Endodermal cell (in vitro differentiated cells): Measurements from ENCODE around the gene FGF14. TPM values are rescaled to one million over a fixed set of nuclear protein-coding genes. Genes with fewer than 3 reads are reported as not detected.

Experiments used
- DNase-seq: peaks from one replicate; pipeline ENCODE4 v3.0.0-alpha.2; 2017
- H3K27ac ChIP-seq: 2 replicates; pipeline ENCODE4 v1.5.1; 2013; ENCODE audit warnings: mild to moderate bottlenecking, low read depth, low read length, moderate library complexity
- H3K27me3 ChIP-seq: 2 replicates; pipeline ENCODE4 v1.6.1; 2013; ENCODE audit warnings: mild to moderate bottlenecking, low read length, moderate library complexity; ENCODE audit not compliant: insufficient read depth, control insufficient read depth, poor library complexity, severe bottlenecking
- H3K36me3 ChIP-seq: 2 replicates; pipeline ENCODE4 v1.7.0; 2013; ENCODE audit warnings: mild to moderate bottlenecking, low read length, moderate library complexity; ENCODE audit not compliant: control insufficient read depth, insufficient read depth
- H3K4me1 ChIP-seq: one replicate; pipeline ENCODE4 v1.7.0; 2013; ENCODE audit warnings: low read length; ENCODE audit not compliant: control insufficient read depth, insufficient read depth
- H3K4me3 ChIP-seq: 2 replicates; pipeline ENCODE4 v1.5.1; 2013; ENCODE audit warnings: mild to moderate bottlenecking, low read length, moderate library complexity
- H3K9ac ChIP-seq: 2 replicates; pipeline ENCODE4 v1.6.1; 2013; ENCODE audit warnings: mild to moderate bottlenecking, low read length, moderate library complexity; ENCODE audit not compliant: poor library complexity, severe bottlenecking; ENCODE audit errors: extremely low read depth
- H3K9me3 ChIP-seq: 2 replicates; pipeline ENCODE4 v1.6.1; 2013; ENCODE audit warnings: mild to moderate bottlenecking, low read length, moderate library complexity; ENCODE audit not compliant: control insufficient read depth
- H3K27ac Mint-ChIP-seq: 2 replicates; pipeline ENCODE4 v1.8.0; 2020; ENCODE audit warnings: mixed read lengths
- H3K27me3 Mint-ChIP-seq: 2 replicates; pipeline ENCODE4 v1.8.0; 2021; ENCODE audit warnings: mild to moderate bottlenecking, mixed read lengths; ENCODE audit not compliant: insufficient read depth
- H3K36me3 Mint-ChIP-seq: 2 replicates; pipeline ENCODE4 v1.8.0; 2020; ENCODE audit warnings: low read depth, mixed read lengths
- H3K4me1 Mint-ChIP-seq: 2 replicates; pipeline ENCODE4 v1.8.0; 2020; ENCODE audit warnings: mixed read lengths
- H3K4me3 Mint-ChIP-seq: 2 replicates; pipeline ENCODE4 v1.8.0; 2020; ENCODE audit warnings: mild to moderate bottlenecking, moderate library complexity, mixed read lengths
- H3K9me3 Mint-ChIP-seq: 2 replicates; pipeline ENCODE4 v1.8.0; 2020; ENCODE audit warnings: mild to moderate bottlenecking, mixed read lengths
- CTCF ChIP-seq: fragments of 200-600 bp; sonication (generic); conservative IDR thresholded peaks from 2 replicates; pipeline ENCODE4 v1.5.0; 2021; ENCODE audit warnings: antibody characterized with exemption, mild to moderate bottlenecking
- WGBS, 2 experiments: methylation state at CpG; one replicate each; pipeline versions ENCODE4 v1.1.5 to v1.1.7; 2013; ENCODE audit warnings: missing lambda C conversion rate in 2 of 2, mixed read lengths in 1 of 2; ENCODE audit not compliant: insufficient coverage in 1 of 2, insufficient read length in 1 of 2; 5-methylcytosine and 5-hydroxymethylcytosine counted together
- total RNA-seq, 2 donors: library from RNA; stranded (reverse); fragmentation: NEBNext Ultra II Directional in 1 of 2; extraction: Animal tissue kit (Norgen Biotek cat#: 25700) in 1 of 2; gene quantifications; 2 replicates in 1 of 2; 3 replicates in 1 of 2; pipeline ENCODE4 v1.2.1, GENCODE V29; 2021

The FGF14 gene
- total RNA-seq, 2 donors from 2014 or later: 0.15 to 0.26 TPM

- Histone ChIP-seq H3K9me3 (no peaks in the 10 kb centered on the region), H3K4me1 (no peaks in the 10 kb centered on the region), H3K27ac (no peak overlapping the region), H3K36me3 (no peaks in the 10 kb centered on the region), H3K27me3 (no peaks in the 10 kb centered on the region), H3K9ac (no peak overlapping the region), H3K4me3 (no peak overlapping the region)
- Mint-ChIP-seq H3K4me3 (no peak overlapping the region), H3K4me1 (peaks cover under 1% of the 10 kb centered on the region), H3K9me3 (no peaks in the 10 kb centered on the region), H3K27ac (no peak overlapping the region), H3K36me3 (no peaks in the 10 kb centered on the region), H3K27me3 (no peaks in the 10 kb centered on the region)
- DNase-seq: no peak
- TF ChIP-seq CTCF: no peak
Measured at GRCh38 chr13:102374233-102374632, 27.6 kb downstream of the FGF14 start.

- DNase-seq: no peak
- Histone ChIP-seq H3K27ac (no peak overlapping the region), H3K36me3 (no peaks in the 10 kb centered on the region), H3K27me3 (no peaks in the 10 kb centered on the region), H3K9ac (no peak overlapping the region), H3K4me3 (no peak overlapping the region), H3K9me3 (no peaks in the 10 kb centered on the region), H3K4me1 (no peaks in the 10 kb centered on the region)
- H3K4me1 Mint-ChIP-seq: peaks cover 3% of the 10 kb centered on the region
- no peak overlapping the region for H3K27ac Mint-ChIP-seq
- no peak for TF ChIP-seq CTCF
- no peaks in the 10 kb centered on the region for H3K27me3 Mint-ChIP-seq
- H3K36me3 Mint-ChIP-seq: no peaks in the 10 kb centered on the region
- H3K9me3 Mint-ChIP-seq: no peaks in the 10 kb centered on the region
- no peak overlapping the region for H3K4me3 Mint-ChIP-seq
Measured at GRCh38 chr13:102373221-102373620, 28.6 kb downstream of the FGF14 start.

- Mint-ChIP-seq H3K27ac (peak overlapping the region; percentile 24), H3K27me3 (no peaks in the 10 kb centered on the region), H3K4me3 (no peak overlapping the region), H3K36me3 (no peaks in the 10 kb centered on the region), H3K9me3 (no peaks in the 10 kb centered on the region), H3K4me1 (peaks cover 3% of the 10 kb centered on the region)
- no peaks in the 10 kb centered on the region for H3K36me3 ChIP-seq
- no peaks in the 10 kb centered on the region for H3K4me1 ChIP-seq
- no peak for DNase-seq
- H3K27me3 ChIP-seq: no peaks in the 10 kb centered on the region
- no peak overlapping the region for H3K9ac ChIP-seq
- H3K27ac ChIP-seq: no peak overlapping the region
- no peak overlapping the region for H3K4me3 ChIP-seq
- 92 to 95% methylated on average over 1 to 2 of the region's 2 CpGs for WGBS, 2 experiments
- TF ChIP-seq CTCF: no peak
- no peaks in the 10 kb centered on the region for H3K9me3 ChIP-seq
Measured at GRCh38 chr13:102369302-102369701, 32.5 kb downstream of the FGF14 start.
